HG03045 (cell line): Measurements from ENCODE around the gene PREX1.

Experiments used
- ATAC-seq: cut with Tn5 transposase; IDR thresholded peaks from one replicate; pipeline ENCODE4 v1.9.1; 2021; ENCODE audit warnings: mild to moderate bottlenecking, moderate library complexity; ENCODE audit not compliant: unreplicated experiment

Gene PREX1

DNA sequence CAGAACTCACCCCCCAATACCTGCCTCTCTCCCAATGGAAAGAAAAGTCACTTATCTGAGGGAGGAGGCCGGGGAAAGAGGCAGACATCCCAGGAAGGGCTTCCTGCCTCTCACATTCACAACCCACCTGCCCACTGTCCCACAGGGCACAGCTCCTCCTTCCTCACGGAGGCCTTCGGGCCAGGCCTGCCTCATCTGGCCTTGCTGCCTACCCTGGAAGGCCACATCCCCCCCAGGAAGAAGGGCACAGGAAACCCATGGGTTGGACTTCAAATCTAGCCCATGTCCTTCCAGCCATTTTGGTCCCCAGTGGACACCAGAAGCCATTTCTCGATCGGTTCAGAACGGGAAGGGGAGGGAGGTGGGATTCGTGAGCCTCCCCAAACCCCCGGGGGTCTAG is 162.0 kb downstream of the PREX1 start:
- ATAC-seq, result no peak

DNA sequence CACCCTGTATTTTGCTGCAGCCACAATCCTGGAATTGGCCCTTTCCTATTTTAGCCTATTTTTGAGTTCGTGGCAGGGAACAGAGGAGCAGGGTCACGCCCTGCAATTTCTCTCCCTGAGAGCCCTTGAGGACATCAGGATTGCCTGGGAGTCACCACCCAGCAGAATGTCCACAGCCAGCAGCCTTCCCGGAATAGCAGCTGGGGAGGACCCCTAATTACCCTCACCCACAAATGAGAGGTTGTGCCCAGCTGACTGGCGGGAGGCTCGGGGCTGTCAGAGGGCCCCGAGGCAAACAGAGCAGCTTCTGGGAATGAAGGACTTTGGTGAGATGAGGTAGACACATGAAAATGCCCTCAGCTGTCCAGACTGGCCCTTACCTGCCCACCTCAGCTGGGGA is 165.1 kb downstream of the PREX1 start:
- no peak for ATAC-seq

DNA sequence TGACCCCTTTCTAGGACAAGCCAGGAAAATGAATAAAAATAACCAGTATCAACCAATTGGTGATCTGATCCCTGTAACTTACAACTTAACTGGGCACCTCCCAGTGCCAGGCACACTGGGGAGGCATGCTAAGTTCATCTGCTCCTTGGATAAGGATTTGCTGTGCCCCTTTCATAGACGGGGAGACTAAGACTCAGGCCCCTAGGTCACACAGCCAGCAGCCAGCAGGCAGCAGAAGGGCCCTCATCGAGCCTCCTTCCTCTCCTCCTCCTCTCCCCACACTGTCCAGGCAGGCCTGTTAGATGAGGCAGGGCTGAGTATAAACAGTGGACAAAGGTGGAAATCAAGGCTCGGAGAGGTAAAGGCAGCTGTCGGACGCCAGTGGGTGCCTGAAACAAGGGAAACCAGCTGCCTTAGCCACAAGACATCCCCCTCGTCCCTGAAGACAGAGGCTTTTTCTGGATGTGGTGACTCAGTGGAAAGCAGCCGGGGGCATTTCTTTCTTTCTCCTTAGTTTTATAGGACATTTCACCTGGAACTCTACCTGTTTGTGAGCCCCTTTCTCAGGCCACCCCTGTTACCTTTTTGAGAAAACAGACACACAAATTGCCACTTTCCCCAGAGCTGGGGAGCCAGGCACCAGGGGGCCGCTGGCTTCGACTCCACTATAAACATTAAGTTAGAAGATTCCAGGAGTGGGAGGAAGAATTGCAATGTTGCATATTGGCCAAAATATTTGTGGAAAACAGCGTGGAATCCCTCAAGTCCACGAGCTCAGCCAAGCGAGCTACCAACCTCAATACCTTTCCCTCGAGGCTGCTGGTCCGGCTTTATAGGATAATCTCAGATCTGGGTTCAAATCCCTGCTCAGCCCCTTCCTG is 166.0 kb downstream of the PREX1 start:
- no peak for ATAC-seq

DNA sequence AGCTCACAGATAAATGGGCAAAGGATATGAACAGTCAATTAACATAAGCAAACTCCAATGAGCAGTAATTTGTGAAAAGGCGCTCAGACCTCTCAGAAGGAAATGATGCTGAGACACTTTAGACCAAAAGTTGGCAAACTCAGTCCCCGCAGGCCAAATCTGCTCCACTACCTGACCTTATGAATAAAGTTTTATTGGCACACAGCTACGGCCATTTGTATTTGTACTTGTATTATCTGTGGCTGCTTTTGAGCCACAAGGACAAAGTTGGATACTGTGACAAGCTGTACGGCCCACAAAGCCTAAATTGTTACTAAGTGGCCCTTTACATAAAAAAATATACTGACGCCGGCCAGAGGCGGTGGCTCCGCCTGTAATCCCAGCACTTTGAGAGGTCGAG is 167.0 kb downstream of the PREX1 start:
- ATAC-seq, result no peak

DNA sequence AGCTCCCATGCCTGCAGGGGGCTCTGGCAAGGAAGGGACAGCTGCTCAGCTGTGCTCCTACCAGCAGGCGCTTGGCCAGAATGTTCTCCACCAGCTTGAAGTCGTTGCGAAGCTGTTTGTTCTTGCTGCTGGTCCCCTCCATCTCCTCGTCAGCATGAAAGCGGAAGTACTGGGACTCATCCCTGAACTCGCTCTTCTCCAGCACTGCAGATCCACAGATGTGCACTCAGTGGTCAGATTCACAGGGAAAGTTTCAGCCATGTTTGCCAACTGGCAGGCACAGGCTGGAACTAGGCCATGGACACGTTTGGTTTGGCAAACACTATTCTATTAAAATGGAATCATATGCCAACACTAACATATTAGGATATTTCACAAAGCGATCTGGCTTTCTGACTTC is 167.9 kb downstream of the PREX1 start:
- ATAC-seq, result no peak

DNA sequence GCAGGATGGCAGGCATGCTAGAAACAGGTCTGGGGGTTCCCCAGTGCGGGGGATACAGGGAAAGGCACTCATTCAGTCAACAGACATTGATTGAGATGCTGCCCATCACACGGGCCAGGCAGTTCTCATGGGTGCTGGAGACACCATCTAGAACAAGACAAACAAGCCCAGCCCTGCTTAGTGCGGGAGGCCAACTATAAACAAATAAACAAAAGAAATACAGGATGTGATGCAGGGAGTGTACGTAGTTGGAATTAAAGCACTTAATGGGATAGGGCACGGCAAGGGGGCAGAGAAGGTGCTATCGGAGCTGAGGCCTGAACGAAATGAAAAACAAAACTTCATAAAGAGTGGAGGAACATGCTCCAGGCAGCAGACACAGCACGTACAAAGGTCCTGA is 169.3 kb downstream of the PREX1 start:
- ATAC-seq, result no peak

DNA sequence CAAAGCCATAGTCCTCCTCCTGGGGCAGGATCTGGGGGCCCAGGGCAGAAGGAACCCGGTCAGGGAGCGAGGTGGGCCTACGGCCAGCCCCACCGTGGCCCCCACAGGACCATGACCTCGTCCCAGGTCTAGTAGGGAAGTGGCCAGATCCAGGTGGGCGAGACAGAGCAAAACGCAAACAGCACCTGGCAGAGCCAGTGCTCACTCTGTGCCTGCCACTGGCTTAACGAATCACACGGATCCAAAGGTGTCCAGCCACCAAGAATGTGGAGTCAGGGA is 169.7 kb downstream of the PREX1 start:
- no peak for ATAC-seq

DNA sequence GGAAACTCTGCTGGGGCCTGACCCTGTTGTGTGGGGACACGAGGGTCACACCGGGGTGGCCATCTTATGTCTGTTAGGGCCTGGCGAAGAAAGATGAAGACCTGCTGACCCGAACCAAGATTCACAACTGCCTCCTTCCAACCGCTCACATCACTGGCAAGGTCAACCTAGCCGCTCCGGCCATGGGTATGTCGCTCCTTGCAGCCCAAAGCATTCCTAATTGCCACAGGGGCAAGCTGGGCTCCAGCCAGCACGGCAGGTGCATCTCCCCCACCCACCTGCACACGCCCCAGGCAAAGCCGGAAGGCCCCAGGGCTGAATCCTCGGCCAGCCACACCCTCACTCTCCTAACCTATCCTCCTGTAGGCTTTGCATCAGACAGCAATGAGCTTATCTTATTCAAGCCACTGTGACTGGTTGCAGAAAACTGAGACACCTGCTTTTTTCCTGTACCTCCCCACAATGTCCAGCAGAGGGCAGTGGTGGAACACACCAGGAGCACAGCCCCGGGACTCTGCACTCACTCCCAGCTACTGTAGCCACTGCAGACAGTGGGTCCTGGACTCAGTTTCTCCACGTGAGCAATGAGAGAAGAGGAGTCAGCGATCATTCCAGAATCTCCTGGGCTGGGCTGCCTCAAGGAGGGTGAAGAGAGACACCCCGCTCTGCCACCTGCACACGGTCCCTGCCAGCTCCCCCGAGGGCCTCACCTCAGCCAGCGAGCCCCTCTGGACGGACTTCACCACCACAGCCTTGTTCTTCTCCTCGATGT is 170.2 kb downstream of the PREX1 start:
- ATAC-seq, result no peak

DNA sequence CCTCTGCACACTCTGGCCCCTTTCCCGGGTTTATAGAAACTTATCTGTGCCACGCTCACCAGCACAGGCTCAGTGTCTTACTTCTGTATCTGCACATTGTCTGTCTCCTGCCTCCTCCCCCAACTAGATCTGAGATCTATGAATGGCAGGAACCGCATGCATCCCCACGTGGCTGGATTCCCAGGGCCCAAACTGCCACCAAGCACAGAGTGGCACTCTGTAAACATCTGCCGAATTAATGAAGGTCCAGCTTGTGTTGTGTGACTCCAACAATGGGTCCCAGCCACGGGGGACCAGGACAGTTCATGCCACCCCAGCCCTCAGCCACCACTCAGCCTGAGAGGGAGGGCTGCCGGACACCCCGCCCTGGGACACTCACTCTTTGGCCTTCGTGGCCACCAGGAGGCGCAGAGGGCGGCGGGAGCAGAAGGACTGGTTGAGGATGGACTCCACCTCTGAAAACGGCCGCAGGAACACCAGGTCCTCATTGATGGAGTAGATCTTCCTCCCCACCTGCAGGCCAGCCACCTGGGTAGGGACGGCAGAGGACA is 171.1 kb downstream of the PREX1 start:
- ATAC-seq, result no peak

DNA sequence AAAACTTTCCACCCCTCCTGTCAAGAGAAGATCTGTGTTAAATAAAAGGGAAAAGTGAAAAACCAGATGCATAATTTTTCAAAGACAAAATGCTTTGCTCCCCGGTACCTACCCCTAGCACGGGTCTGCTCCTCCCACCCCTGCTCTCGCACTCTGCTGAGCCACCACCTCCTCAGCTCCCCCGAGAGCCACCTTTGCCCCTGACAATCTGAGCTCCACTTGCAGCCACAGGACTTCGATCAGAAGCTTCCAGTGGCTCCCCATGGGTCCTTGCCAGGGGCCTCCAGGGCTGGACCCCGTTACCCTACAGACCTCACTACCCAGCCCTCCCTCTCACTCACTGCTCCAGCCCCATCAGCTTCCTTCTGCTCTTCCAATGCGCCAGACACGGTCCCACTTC is 171.7 kb downstream of the PREX1 start:
- ATAC-seq, result no peak

DNA sequence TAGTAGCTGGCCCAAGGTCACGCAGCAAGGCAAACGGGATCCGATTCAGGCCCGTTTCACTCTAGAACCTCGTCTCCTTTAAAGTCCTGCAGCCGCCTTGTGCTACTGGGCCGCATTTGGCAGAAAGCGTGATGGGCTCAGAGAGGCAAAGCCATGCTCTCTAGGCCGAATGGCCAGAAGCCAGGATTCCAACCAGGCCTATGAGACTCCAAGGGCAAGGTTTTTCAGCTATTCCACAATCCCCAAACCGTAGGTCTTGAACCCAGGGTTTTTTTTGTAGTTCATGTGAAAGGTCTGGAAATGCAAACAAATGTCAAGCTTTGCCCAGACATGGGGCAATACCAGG is 174.1 kb downstream of the PREX1 start:
- no peak for ATAC-seq

DNA sequence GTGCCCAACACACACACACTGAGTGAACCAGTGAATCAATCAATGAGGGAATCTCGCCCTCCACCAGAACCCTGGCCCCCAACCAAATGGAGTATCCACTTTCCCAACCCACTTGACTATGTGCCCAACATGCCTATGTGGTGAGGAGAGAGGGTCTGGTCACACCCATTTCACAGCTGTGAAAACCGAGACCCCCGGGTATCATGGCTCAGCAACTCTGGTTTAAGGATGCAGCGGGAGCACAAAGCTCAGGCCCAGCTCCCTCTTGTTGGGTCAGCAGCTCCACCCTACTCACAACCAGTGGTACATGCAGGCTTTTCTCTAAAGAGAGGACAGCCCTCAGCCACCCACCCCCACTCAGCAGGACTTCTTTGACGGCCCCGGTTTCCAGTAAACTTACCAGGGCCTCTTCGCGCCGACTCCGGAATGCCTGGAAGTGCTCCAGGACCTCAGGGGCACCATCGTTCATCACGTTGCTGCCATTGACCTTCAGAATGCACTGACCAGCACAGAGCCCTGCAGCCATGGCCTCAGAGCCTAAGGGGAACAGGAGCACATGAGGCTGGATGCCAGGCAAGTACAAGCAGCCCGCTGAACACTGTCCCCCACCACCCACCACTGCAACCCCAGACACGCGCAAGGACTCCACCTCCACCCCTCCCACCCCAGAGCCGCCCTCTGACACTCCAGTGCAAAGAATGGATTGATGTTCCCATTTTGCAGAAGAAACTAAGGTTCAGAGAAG is 174.7 kb downstream of the PREX1 start:
- ATAC-seq, result no peak

DNA sequence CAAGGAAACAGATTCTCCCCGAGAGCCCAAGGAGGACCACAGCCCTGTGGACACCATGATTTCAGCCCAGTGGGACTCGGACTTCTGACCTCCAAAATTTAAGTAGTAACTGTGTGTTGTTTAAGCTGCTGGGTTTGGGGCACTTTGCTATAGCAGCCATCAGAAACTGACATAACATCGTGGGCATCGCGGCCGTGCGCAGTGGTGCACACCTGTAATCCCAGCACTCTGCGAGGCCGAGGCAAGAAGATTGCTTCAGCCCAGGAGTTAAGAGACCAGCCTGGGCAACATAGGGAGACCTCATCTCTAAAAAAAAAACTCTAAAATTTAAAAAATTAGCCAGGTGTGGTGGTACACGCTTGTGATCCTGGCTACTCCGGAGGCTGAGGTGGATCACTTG is 175.8 kb downstream of the PREX1 start:
- ATAC-seq, result no peak

DNA sequence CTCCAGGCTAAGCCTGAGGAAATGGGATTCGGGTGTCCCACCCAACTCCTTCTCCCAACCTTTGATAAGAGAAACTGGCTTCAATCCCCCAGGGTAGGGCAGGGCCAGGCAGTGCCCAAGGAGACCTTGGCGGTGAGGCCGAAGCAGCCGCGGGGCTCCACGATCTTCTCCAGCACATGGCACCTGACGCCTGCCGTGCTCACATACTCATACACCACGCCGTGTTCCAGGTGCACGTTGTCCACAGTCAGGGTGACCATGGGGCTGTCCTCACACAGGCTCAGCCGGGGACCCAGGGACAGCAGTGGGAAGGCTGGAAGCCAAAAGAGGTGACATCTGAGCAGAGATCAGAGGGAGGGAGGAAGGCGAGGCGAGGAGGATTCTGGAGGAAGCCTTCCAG is 176.5 kb downstream of the PREX1 start:
- no peak for ATAC-seq

DNA sequence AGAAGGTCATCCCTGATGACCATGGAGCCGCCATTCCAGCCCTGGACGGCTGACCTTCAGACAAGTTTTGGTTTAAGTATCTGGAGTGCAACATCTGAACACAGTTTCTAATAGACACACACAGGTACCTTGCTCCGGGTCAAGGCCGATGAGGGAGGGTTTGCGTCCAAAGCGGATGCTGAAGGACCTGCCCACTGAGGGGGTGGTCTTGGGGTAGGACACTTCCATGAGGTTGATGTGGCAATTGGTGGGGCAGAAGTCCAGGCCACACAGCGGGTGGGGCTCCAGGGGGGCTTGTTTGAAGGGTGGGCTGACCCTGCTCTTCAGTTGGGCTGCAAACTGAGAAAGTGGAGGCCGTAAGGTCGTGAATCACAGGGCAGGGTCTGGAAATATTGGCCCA is 177.9 kb downstream of the PREX1 start:
- ATAC-seq, result no peak

DNA sequence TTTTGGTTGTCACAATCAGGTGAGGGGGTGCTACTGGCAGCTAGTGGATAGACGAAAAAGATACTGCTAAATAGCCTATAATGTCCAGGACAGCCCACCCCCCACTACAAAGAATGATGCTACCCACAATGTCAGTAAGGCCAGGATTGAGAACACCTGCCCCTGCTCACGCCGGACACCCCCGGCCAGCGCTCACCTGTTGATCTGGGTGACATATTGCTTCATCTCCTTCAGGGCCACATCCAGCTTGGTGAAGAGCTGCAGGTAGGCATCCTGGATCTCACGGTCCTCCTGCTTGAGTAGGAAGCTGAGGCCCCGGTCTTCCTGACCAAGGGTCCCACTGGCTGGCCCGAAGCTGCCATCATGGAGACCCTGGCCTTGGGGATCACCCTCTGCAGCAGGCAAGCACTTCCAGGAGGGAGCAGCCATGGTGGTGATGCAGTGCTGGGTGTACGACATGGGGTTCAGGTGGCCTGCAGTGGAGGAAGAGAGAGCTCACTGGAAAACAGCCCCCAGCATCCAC is 178.6 kb downstream of the PREX1 start:
- no peak for ATAC-seq

DNA sequence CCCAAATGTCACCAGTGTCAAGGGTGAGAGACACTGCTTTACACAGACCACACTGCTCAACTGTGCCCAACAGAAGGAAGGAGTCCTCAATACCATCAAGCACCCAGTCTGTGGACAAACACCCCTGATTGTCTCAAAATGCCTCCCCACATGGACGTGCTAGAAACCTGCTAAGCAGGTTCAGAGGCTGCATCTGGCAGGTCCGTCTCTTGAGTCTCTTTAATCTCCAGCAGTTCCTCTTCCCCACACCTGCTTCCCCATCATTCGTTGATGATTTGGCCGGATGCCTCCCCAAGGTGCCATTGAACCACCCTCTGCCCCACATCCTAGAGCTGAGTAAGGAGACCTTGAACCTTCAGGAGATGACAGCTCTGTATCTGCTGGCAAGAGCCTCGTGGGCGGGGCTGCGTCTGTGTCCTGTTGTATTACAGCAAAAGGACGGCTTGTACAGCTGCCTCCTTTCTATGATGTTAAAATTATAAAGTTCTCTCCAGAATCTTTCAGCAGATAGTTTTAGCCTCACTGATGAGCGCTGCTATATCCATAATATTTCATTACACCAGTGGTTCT is 179.2 kb downstream of the PREX1 start:
- ATAC-seq, result no peak

DNA sequence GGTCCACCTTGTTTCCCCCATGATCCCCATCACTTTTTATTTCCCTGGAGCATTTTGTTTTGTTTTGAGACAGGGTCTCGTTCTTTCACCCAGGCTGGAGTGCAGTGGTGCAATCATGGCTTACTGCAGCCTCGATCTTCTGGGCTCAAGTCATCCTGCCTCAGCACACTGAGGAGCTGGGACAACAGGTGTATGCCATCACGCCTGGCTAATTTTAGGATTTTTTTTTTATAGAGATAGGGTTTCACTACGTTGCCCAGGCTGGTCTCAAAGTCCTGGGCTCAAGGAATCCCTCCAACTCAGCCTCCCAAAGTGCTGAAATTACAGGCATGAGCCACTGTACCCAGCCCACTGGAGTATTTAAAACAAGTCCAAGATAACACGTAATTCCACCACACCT is 179.9 kb downstream of the PREX1 start:
- ATAC-seq, result no peak

DNA sequence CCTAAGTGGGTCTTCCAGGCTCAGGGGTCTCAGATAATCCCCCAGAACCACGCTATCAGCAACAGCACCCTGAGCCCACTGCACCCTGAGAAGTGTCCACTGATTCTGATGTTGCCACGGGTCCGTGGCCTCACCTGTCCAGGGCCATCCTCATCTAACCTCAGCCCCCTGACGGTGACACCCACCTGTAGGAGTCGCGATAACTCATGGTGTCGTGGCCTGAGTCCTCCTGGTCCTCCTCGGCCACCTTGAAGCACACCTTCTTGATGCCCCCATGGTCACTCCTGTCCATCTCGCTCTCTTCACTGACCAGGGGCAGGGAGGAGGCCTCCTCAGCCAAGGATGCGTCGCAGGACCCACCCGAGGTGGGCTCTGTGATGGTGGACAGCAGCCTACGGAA is 182.1 kb downstream of the PREX1 start:
- ATAC-seq, result no peak

DNA sequence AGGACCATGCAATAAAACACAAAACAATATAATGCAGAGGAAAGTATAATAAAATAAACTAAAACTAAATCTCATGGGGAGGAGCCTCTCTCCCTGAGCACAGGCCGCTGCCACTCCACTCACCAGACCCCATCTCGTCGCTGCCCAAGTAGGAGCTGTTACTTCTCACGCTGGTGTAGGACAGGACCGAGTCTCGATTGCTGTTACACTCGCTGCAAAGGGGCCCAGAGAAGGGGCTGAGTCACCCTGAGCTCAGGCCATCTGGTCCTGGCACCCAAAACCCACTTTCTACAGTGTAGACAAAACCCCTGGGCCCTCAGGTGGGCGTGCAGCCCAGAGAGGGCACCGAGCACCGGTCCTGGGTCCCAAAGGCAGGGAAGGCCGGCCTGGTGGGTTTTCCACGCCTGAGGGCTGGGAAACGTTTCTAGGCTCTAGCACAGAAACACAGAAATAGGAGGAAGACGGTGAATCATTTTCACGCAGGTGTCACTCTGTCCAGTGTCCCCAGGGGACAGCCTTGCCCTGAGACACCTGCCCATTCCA is 183.4 kb downstream of the PREX1 start:
- ATAC-seq, result no peak
